Mesendoderm (in vitro differentiated cells): ENCODE results near the gene LYSMD4.

Source experiments
- DNase-seq: peaks from one replicate; pipeline ENCODE4 v3.0.0; 2013
- H2AK5ac ChIP-seq: 2 replicates; pipeline ENCODE4 v1.6.1; 2013; ENCODE audit warnings: low read length, inconsistent platforms
- H2BK120ac ChIP-seq: 2 replicates; pipeline ENCODE4 v1.6.1; 2013; ENCODE audit warnings: low read depth, mild to moderate bottlenecking, low read length, moderate library complexity, mixed read lengths
- H2BK15ac ChIP-seq: replicated peaks from 2 replicates; pipeline ENCODE4 v1.6.1; 2013; ENCODE audit warnings: low read depth, mild to moderate bottlenecking, moderate library complexity
- H2BK5ac ChIP-seq: 2 replicates; pipeline ENCODE4 v1.6.1; 2013; ENCODE audit warnings: low read length, inconsistent platforms
- H3K18ac ChIP-seq: 2 replicates; pipeline ENCODE4 v1.6.1; 2013; ENCODE audit warnings: mild to moderate bottlenecking, low read length, mixed read lengths
- H3K23ac ChIP-seq: one replicate; pipeline ENCODE4 v1.6.1; 2013; ENCODE audit warnings: low read length
- H3K27ac ChIP-seq: 2 replicates; pipeline ENCODE4 v1.5.1; 2013; ENCODE audit warnings: low read depth, mild to moderate bottlenecking, inconsistent platforms, low read length, moderate library complexity
- H3K27me3 ChIP-seq: 2 replicates; pipeline ENCODE4 v1.6.1; 2013; ENCODE audit warnings: low read length, control low read depth, mild to moderate bottlenecking, inconsistent platforms; ENCODE audit not compliant: insufficient read depth, poor library complexity
- H3K36me3 ChIP-seq: 2 replicates; pipeline ENCODE4 v1.6.1; 2013; ENCODE audit warnings: low read length, inconsistent platforms; ENCODE audit not compliant: control insufficient read depth, insufficient read depth
- H3K4ac ChIP-seq: one replicate; pipeline ENCODE4 v1.6.1; 2013; ENCODE audit warnings: low read depth, mild to moderate bottlenecking, low read length, moderate library complexity
- H3K4me1 ChIP-seq: 2 replicates; pipeline ENCODE4 v1.6.1; 2013; ENCODE audit warnings: low read depth, low read length, inconsistent platforms; ENCODE audit not compliant: control insufficient read depth
- H3K4me2 ChIP-seq: 2 replicates; pipeline ENCODE4 v1.6.1; 2013; ENCODE audit warnings: low read length
- H3K4me3 ChIP-seq: 2 replicates; pipeline ENCODE4 v1.5.1; 2013; ENCODE audit warnings: mild to moderate bottlenecking, low read length
- H3K56ac ChIP-seq: one replicate; pipeline ENCODE4 v1.6.1; 2013; ENCODE audit warnings: low read length
- H3K79me1 ChIP-seq: 2 replicates; pipeline ENCODE4 v1.6.1; 2013; ENCODE audit warnings: low read length, inconsistent platforms
- H3K79me2 ChIP-seq: 2 replicates; pipeline ENCODE4 v1.6.1; 2013; ENCODE audit warnings: mild to moderate bottlenecking, low read length; ENCODE audit not compliant: control insufficient read depth, insufficient read depth
- H3K9ac ChIP-seq: 2 replicates; pipeline ENCODE4 v1.6.1; 2013; ENCODE audit warnings: low read length, inconsistent platforms
- H4K5ac ChIP-seq: one replicate; pipeline ENCODE4 v1.6.1; 2013; ENCODE audit warnings: low read length
- H4K8ac ChIP-seq: one replicate; pipeline ENCODE4 v1.6.1; 2013; ENCODE audit warnings: low read depth, mild to moderate bottlenecking, control low read depth, low read length, moderate library complexity
- WGBS: extraction: QIAGEN DNeasy Blood & Tissue Kit; methylation state at CpG from one replicate; pipeline ENCODE4 v1.1.7; 2013; ENCODE audit warnings: low lambda C conversion rate, missing lambda C conversion rate; ENCODE audit not compliant: insufficient coverage; ENCODE audit errors: extremely low coverage; 5-methylcytosine and 5-hydroxymethylcytosine counted together

The LYSMD4 gene

DNA sequence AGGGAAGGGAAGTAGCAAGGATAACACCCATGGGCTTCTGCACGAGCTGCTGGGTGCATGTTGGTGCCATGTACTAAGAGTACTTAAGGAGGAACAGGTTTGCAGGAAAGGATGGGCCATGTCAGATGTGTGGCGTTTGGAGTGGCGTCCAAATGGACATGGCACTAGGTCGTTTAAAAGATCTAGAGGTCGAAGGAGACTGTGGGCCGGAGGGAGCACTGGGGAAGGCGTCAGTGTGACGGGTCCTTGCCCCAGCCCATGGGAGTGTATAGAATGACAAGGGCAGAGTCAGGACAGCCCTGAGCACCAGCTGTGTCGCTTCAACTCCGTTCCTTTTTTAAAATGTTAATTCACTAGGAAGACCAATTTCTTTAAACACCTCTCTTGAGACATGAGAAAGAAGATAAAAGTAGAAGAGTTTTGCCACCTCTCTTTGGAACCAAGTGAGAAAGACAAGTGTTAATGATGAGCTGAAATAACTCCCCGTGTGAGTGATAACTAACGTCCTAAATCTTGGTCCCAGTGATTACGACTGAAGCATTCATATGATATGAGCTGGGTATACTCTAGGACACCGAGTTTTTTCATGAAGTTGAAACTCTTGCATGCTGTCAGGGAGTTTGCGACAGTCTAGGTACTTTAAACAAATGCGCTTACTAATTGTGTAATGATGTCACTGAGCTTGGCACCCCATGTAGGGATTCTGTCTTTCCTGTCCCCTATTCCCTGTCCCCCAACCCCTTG is 23.8 kb downstream of the LYSMD4 start:
- no peak overlapping the region for H2BK15ac ChIP-seq
- no peak overlapping the region for H2BK5ac ChIP-seq
- H3K18ac ChIP-seq = no peak overlapping the region
- no peak overlapping the region for H3K27ac ChIP-seq
- H3K4ac ChIP-seq = no peak overlapping the region
- peaks cover 1% of the 10 kb centered on the region for H3K36me3 ChIP-seq
- no peak overlapping the region for H3K23ac ChIP-seq
- no peak overlapping the region for H3K56ac ChIP-seq
- no peak overlapping the region for H2BK120ac ChIP-seq
- H4K5ac ChIP-seq = no peak overlapping the region
- no CpG with 5 or more reads among the region's 16 CpGs for WGBS
- no peak overlapping the region for H2AK5ac ChIP-seq
- H3K27me3 ChIP-seq = no peaks in the 10 kb centered on the region
- no peaks in the 10 kb centered on the region for H3K79me1 ChIP-seq
- no peak overlapping the region for H4K8ac ChIP-seq
- DNase-seq = no peak
- H3K4me1 ChIP-seq = peaks cover 7% of the 10 kb centered on the region
- no peak overlapping the region for H3K9ac ChIP-seq
- no peak overlapping the region for H3K4me2 ChIP-seq
- no peaks in the 10 kb centered on the region for H3K79me2 ChIP-seq
- no peak overlapping the region for H3K4me3 ChIP-seq

DNA sequence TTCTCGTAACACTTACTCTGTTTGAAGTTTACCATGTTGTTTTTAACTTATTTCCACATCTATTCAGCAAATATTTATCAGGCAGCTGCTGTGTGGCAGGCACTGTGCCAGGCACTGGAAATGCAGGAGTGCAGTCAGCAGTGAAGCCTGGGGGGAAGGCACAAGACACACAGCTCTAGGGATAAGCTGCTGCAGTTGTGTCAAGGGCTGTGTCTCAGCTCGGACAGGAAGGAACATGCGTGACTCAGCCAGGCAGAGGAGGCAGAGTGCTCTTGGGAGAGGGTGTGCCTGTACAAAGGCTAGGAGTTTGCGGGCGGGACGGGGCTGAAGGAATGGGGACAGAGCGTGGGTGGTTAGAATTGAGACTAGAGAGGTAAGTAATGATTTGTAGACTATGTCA is 24.7 kb downstream of the LYSMD4 start:
- no peak overlapping the region for H2BK5ac ChIP-seq

DNA sequence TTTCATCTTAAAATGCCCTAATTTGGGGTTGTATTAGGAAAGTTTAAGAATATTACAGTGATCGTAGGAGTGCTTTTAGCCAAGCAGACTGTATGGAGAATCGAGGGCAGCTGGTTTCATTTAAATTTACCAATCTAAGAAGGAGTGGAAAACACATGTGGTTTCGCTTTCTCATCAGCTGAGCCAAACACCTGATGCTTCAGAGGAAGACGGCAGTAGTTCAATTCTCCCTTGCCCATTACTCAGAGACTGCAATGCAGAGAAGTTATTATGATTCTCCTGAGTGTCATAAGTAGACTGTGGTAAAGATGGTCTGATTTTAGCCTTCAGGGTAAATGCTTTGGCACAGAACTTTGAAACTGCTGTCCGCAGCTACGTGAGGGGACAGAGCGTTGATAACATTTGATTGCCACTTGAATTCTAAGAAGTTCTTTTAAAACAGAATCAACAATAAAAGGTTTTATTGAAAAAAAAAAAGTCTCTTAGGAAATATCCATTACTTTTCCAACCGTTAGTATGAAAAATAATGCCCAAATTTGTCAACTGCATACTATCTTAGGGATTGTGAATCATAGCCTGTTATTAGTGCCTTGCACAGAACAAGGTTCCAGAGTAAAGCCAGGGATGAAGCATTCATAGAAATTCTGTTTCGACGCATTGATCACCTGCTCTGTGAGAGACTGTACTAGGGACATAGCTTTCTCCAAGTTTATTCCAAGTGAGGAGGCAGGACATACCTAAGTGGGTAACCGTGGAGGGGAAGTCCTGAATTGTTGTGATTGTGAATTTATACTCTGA is 25.6 kb downstream of the LYSMD4 start:
- peaks cover 7% of the 10 kb centered on the region for H3K4me1 ChIP-seq
- no peak overlapping the region for H4K8ac ChIP-seq
- H3K36me3 ChIP-seq = no peaks in the 10 kb centered on the region
- H3K23ac ChIP-seq = no peak overlapping the region
- H4K5ac ChIP-seq = no peak overlapping the region
- no peak overlapping the region for H2AK5ac ChIP-seq
- H3K4me2 ChIP-seq = no peak overlapping the region
- H3K79me1 ChIP-seq = no peaks in the 10 kb centered on the region
- no peak overlapping the region for H3K4ac ChIP-seq
- H3K4me3 ChIP-seq = no peak overlapping the region
- H2BK15ac ChIP-seq = no peak overlapping the region
- H3K9ac ChIP-seq = no peak overlapping the region
- no peak overlapping the region for H3K27ac ChIP-seq
- no peak overlapping the region for H2BK120ac ChIP-seq
- no peaks in the 10 kb centered on the region for H3K79me2 ChIP-seq
- no peaks in the 10 kb centered on the region for H3K27me3 ChIP-seq
- WGBS = no CpG with 5 or more reads among the region's 11 CpGs
- H2BK5ac ChIP-seq = no peak overlapping the region
- H3K18ac ChIP-seq = no peak overlapping the region
- no peak overlapping the region for H3K56ac ChIP-seq
- no peak for DNase-seq

More for the DNA sequence above, 24.7 kb downstream of the LYSMD4 start:
- H3K36me3 ChIP-seq = peaks cover 1% of the 10 kb centered on the region
- no peak overlapping the region for H3K4me2 ChIP-seq
- no peak overlapping the region for H2BK15ac ChIP-seq
- no peak overlapping the region for H3K9ac ChIP-seq
- no peak overlapping the region for H3K27ac ChIP-seq
- no CpG with 5 or more reads among the region's 7 CpGs for WGBS
- DNase-seq = peak; percentile 19
- H3K79me2 ChIP-seq = no peaks in the 10 kb centered on the region
- no peak overlapping the region for H3K4me3 ChIP-seq
- H3K4ac ChIP-seq = no peak overlapping the region
- H3K18ac ChIP-seq = no peak overlapping the region
- H2AK5ac ChIP-seq = no peak overlapping the region
- H3K79me1 ChIP-seq = no peaks in the 10 kb centered on the region
- H3K23ac ChIP-seq = no peak overlapping the region
- no peak overlapping the region for H2BK120ac ChIP-seq
- H4K8ac ChIP-seq = no peak overlapping the region
- no peaks in the 10 kb centered on the region for H3K27me3 ChIP-seq
- H3K56ac ChIP-seq = no peak overlapping the region
- H3K4me1 ChIP-seq = peaks cover 7% of the 10 kb centered on the region
- no peak overlapping the region for H4K5ac ChIP-seq

DNA sequence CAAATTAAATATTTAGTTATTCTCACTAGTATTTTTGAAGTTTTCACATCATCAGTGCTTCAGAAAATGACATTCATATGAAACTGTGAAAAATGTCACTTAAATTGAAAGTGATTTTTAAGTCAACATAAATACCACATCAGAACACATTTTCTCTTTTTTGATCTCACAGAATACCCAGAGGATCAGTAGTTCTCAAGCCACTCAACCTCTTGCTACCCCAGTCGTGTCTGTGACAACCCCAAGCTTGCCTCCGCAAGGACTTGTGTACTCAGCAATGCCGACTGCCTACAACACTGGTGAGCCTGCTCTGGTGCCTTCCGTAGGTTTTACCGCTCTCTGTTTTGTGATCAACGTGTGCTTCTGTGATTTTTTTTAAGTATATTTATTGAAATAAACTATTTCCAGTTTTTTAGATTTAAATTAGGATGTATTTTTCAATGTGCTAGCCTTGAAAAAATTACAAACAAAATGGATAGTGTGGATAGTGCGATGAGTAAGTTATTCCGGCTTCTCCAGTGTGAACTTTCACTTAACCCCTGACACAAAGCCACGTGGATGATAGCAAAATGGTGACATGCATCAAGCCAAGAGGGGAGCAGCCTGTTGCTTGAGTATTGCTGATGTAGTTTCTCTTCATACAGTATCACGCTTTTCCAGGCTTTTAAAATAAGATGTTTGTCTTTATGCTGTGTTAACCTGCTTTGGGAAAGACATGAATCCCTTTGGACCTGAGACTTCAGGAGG is 26.5 kb downstream of the LYSMD4 start:
- Histone ChIP-seq H3K9ac (no peak overlapping the region), H2BK15ac (no peak overlapping the region), H3K79me1 (no peaks in the 10 kb centered on the region), H2BK120ac (no peak overlapping the region), H3K27me3 (no peaks in the 10 kb centered on the region), H4K8ac (no peak overlapping the region), H3K4me1 (peaks cover 7% of the 10 kb centered on the region), H2AK5ac (no peak overlapping the region), H3K4me2 (no peak overlapping the region), H3K56ac (no peak overlapping the region), H3K4ac (no peak overlapping the region), H4K5ac (no peak overlapping the region), H3K4me3 (no peak overlapping the region), H3K79me2 (no peaks in the 10 kb centered on the region), H3K23ac (no peak overlapping the region), H3K27ac (no peak overlapping the region), H3K18ac (no peak overlapping the region), H2BK5ac (no peak overlapping the region), H3K36me3 (no peaks in the 10 kb centered on the region)
- no peak for DNase-seq
- no CpG with 5 or more reads among the region's 10 CpGs for WGBS

DNA sequence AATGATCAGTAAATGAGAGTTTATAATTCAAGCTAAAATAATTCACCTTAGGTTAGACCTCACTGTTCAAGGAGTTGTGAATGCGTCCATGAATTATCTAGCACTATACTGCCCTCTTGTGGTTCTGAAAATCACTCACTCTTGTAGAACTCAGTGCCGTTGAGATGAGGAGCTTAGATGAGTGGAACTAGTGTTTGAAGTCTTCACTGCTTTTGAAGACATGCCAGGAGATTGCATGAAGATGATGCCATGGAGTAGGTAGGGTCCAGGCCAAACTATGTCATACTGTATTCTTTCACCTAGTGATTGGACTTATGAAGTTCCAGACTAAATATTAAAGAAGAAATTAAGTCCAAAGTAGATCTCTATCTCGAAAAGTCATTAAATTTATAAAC is 28.8 kb downstream of the LYSMD4 start:
- no peak overlapping the region for H4K5ac ChIP-seq
- no peaks in the 10 kb centered on the region for H3K36me3 ChIP-seq
- no peaks in the 10 kb centered on the region for H3K79me1 ChIP-seq
- H3K27ac ChIP-seq = no peak overlapping the region
- H2BK15ac ChIP-seq = no peak overlapping the region
- no peak overlapping the region for H3K4me2 ChIP-seq
- no peak overlapping the region for H3K18ac ChIP-seq
- no peak overlapping the region for H4K8ac ChIP-seq
- H3K9ac ChIP-seq = no peak overlapping the region
- no peak overlapping the region for H3K4me3 ChIP-seq
- H3K4me1 ChIP-seq = peaks cover 4% of the 10 kb centered on the region
- no peaks in the 10 kb centered on the region for H3K79me2 ChIP-seq
- H2BK120ac ChIP-seq = no peak overlapping the region
- H3K4ac ChIP-seq = no peak overlapping the region
- no peak overlapping the region for H2BK5ac ChIP-seq
- H2AK5ac ChIP-seq = no peak overlapping the region
- H3K27me3 ChIP-seq = no peaks in the 10 kb centered on the region
- no CpG with 5 or more reads among the region's 3 CpGs for WGBS
- DNase-seq = peak; percentile 94
- H3K56ac ChIP-seq = no peak overlapping the region
- H3K23ac ChIP-seq = no peak overlapping the region
